Uterus (tissue), 2 donors: ENCODE results near the gene TMEM233.

Experiments
- POLR2A ChIP-seq, 2 donors: fragments of 450-650 bp; IDR thresholded peaks; one replicate each; pipeline ENCODE4 v1.6.1; 2016; ENCODE audit warnings: antibody characterized with exemption in 2 of 2, mild to moderate bottlenecking in 1 of 2, moderate library complexity in 1 of 2
- TF ChIP-seq, protein P1 (sequence below), 4 experiments: fragments of 200-600 bp in 2 of 4; fragments of 450-650 bp in 2 of 4; sonication (generic) in 2 of 4; IDR thresholded peaks; one replicate each; pipeline ENCODE4 v1.5.1; 2016 to 2019; ENCODE audit warnings: antibody characterized with exemption in 4 of 4, mild to moderate bottlenecking in 2 of 4, moderate library complexity in 1 of 4

DNA sequence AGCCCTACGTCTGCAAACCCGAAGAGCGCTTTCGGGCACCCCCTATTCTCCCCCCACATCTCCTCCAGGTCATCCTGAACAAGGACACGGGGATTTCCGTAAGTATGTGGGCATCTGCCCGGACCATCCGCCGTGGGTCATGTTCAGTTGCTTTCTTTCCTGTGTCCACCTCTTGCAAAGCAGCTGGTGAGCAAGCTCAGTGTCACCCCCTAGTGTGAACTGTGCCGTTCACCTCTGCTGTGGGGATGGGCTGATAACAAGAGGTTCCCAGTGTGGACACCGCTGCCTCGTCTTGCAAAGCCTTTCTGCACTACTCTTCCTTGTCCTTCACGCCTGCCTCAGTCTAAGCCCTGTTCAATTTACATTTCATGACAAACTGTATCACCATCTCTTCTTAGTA, 83.0 kb downstream of the TMEM233 start:
- TF ChIP-seq, protein P1, sequence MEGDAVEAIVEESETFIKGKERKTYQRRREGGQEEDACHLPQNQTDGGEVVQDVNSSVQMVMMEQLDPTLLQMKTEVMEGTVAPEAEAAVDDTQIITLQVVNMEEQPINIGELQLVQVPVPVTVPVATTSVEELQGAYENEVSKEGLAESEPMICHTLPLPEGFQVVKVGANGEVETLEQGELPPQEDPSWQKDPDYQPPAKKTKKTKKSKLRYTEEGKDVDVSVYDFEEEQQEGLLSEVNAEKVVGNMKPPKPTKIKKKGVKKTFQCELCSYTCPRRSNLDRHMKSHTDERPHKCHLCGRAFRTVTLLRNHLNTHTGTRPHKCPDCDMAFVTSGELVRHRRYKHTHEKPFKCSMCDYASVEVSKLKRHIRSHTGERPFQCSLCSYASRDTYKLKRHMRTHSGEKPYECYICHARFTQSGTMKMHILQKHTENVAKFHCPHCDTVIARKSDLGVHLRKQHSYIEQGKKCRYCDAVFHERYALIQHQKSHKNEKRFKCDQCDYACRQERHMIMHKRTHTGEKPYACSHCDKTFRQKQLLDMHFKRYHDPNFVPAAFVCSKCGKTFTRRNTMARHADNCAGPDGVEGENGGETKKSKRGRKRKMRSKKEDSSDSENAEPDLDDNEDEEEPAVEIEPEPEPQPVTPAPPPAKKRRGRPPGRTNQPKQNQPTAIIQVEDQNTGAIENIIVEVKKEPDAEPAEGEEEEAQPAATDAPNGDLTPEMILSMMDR (IDR thresholded peaks at IDR 0.05), result no peak
- no peak for TF ChIP-seq POLR2A (IDR thresholded peaks at IDR 0.05)
